ENCODE results near the gene LACRT. TPM values are rescaled to one million over a fixed set of nuclear protein-coding genes. Genes with fewer than 3 reads are reported as not detected.
A peak's percentile ranks its signal among the peaks of the same experiment; 100 is the strongest.

LACRT gene
- total RNA-seq, 1 experiment from 2014 or later, result not detected

GRCh38 chr12:54587315-54587873 is 47.3 kb downstream of the LACRT start (continued):
- TF ChIP-seq E2F4 (CRISPR knock-in tag; IDR thresholded peaks at IDR 0.05; ENCODE audit: borderline replicate concordance, low read depth), result no peak
- TF ChIP-seq, protein P1, sequence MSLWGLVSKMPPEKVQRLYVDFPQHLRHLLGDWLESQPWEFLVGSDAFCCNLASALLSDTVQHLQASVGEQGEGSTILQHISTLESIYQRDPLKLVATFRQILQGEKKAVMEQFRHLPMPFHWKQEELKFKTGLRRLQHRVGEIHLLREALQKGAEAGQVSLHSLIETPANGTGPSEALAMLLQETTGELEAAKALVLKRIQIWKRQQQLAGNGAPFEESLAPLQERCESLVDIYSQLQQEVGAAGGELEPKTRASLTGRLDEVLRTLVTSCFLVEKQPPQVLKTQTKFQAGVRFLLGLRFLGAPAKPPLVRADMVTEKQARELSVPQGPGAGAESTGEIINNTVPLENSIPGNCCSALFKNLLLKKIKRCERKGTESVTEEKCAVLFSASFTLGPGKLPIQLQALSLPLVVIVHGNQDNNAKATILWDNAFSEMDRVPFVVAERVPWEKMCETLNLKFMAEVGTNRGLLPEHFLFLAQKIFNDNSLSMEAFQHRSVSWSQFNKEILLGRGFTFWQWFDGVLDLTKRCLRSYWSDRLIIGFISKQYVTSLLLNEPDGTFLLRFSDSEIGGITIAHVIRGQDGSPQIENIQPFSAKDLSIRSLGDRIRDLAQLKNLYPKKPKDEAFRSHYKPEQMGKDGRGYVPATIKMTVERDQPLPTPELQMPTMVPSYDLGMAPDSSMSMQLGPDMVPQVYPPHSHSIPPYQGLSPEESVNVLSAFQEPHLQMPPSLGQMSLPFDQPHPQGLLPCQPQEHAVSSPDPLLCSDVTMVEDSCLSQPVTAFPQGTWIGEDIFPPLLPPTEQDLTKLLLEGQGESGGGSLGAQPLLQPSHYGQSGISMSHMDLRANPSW (CRISPR knock-in tag; conservative IDR thresholded peaks at IDR 0.05; ENCODE audit: low read depth), result no peak

DNA sequence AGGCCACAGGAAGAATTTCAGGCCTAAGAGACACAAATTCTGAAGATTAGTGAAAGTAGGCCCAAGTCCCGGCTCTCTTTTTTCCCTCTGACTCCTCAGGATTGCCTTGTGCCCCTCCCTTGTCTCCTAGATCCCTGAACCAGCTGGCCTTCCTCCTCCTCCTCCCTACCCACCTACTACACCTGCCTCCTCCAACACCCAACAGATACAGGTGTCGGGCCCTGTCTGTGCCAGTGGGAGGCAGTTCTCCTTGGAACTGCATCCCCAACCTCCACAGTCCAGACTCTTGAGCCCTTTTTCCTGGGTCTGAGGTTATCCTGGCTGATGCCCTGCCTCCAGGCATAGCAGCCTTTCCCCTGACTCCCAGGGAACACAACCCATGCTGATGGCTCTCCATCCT is 48.1 kb downstream of the LACRT start:
- no peak for TF ChIP-seq ELF4 (CRISPR knock-in tag; IDR thresholded peaks at IDR 0.05; ENCODE audit: low read depth)
- peak overlapping the region; percentile 71; the same call in 1 of the 2 replicates for H3K4me3 Mint-ChIP-seq
- H3K4me1 Mint-ChIP-seq, result peaks cover 68% of the 10 kb centered on the region
- no peaks in the 10 kb centered on the region for H3K36me3 Mint-ChIP-seq
- DNase-seq (ENCODE audit: low spot score) (no peak), ATAC-seq (no peak)
- H3K27ac Mint-ChIP-seq, result no peak overlapping the region
- peaks cover 61% of the 10 kb centered on the region for H3K27me3 Mint-ChIP-seq (ENCODE audit: low read depth)
- ChIA-PET CTCF (interaction anchor here (1.0 to 3.1 kb wide), 5 partner anchors 10 to 173 kb away, joined by 3 to 26 read pairs (median 9); no protein-coding TSS in a partner anchor), POLR2A (no interaction called here)
- no peaks in the 10 kb centered on the region for H3K9me3 Mint-ChIP-seq

GRCh38 chr12:54585243-54585642 is 49.5 kb downstream of the LACRT start:
- Mint-ChIP-seq H3K27me3 (ENCODE audit: low read depth) (peaks cover 53% of the 10 kb centered on the region), H3K4me3 (no peak overlapping the region), H3K9me3 (no peaks in the 10 kb centered on the region), H3K27ac (no peak overlapping the region), H3K36me3 (no peaks in the 10 kb centered on the region), H3K4me1 (peaks cover 60% of the 10 kb centered on the region)
- ChIA-PET CTCF (no interaction called here), POLR2A (no interaction called here)
- no peak for DNase-seq (ENCODE audit: low spot score)
- no peak for ATAC-seq
- TF ChIP-seq, protein P2, sequence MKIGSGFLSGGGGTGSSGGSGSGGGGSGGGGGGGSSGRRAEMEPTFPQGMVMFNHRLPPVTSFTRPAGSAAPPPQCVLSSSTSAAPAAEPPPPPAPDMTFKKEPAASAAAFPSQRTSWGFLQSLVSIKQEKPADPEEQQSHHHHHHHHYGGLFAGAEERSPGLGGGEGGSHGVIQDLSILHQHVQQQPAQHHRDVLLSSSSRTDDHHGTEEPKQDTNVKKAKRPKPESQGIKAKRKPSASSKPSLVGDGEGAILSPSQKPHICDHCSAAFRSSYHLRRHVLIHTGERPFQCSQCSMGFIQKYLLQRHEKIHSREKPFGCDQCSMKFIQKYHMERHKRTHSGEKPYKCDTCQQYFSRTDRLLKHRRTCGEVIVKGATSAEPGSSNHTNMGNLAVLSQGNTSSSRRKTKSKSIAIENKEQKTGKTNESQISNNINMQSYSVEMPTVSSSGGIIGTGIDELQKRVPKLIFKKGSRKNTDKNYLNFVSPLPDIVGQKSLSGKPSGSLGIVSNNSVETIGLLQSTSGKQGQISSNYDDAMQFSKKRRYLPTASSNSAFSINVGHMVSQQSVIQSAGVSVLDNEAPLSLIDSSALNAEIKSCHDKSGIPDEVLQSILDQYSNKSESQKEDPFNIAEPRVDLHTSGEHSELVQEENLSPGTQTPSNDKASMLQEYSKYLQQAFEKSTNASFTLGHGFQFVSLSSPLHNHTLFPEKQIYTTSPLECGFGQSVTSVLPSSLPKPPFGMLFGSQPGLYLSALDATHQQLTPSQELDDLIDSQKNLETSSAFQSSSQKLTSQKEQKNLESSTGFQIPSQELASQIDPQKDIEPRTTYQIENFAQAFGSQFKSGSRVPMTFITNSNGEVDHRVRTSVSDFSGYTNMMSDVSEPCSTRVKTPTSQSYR (CRISPR knock-in tag; IDR thresholded peaks at IDR 0.05), result no peak
- TF ChIP-seq, protein P3, sequence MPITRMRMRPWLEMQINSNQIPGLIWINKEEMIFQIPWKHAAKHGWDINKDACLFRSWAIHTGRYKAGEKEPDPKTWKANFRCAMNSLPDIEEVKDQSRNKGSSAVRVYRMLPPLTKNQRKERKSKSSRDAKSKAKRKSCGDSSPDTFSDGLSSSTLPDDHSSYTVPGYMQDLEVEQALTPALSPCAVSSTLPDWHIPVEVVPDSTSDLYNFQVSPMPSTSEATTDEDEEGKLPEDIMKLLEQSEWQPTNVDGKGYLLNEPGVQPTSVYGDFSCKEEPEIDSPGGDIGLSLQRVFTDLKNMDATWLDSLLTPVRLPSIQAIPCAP (CRISPR knock-in tag; IDR thresholded peaks at IDR 0.05), result no peak

GRCh38 chr12:54584128-54584527 is 50.6 kb downstream of the LACRT start:
- ChIA-PET CTCF (interaction anchor here (1.1 to 2.8 kb wide), 4 partner anchors 11 to 57 kb away, joined by 4 to 11 read pairs (median 6); no protein-coding TSS in a partner anchor), POLR2A (no interaction called here)
- H3K27me3 Mint-ChIP-seq (ENCODE audit: low read depth), result peaks cover 51% of the 10 kb centered on the region
- H3K36me3 Mint-ChIP-seq, result no peaks in the 10 kb centered on the region
- no peak overlapping the region for H3K4me3 Mint-ChIP-seq
- H3K4me1 Mint-ChIP-seq, result peaks cover 56% of the 10 kb centered on the region
- no peaks in the 10 kb centered on the region for H3K9me3 Mint-ChIP-seq
- DNase-seq (ENCODE audit: low spot score) (no peak), ATAC-seq (no peak)
- no peak overlapping the region for H3K27ac Mint-ChIP-seq
- no peak for TF ChIP-seq SMAD4 (CRISPR knock-in tag; IDR thresholded peaks at IDR 0.05)
- no peak for TF ChIP-seq CREB1 (CRISPR knock-in tag; IDR thresholded peaks at IDR 0.05)
- TF ChIP-seq ZBTB21 (CRISPR knock-in tag; IDR thresholded peaks at IDR 0.05; ENCODE audit: borderline replicate concordance), result no peak
- no peak for TF ChIP-seq ZNF121 (CRISPR knock-in tag; IDR thresholded peaks at IDR 0.05)
- no peak for TF ChIP-seq HMGA2 (CRISPR knock-in tag; IDR thresholded peaks at IDR 0.05)
- TF ChIP-seq RORB (CRISPR knock-in tag; IDR thresholded peaks at IDR 0.05), result no peak
- no peak for TF ChIP-seq ZNF532 (CRISPR knock-in tag; IDR thresholded peaks at IDR 0.05; ENCODE audit: borderline replicate concordance)
- TF ChIP-seq ZNF671 (CRISPR knock-in tag; IDR thresholded peaks at IDR 0.05), result no peak
- no peak for TF ChIP-seq NFYB (CRISPR knock-in tag; conservative IDR thresholded peaks at IDR 0.05; ENCODE audit: low read depth)
- TF ChIP-seq OVOL2 (CRISPR knock-in tag; IDR thresholded peaks at IDR 0.05; ENCODE audit: borderline replicate concordance), result no peak
- TF ChIP-seq NFE2L1 (CRISPR knock-in tag; IDR thresholded peaks at IDR 0.05), result no peak
- no peak for TF ChIP-seq E2F5 (CRISPR knock-in tag; IDR thresholded peaks at IDR 0.05)

All from WTC11 (cell line).